ENCODE results near the gene ST3GAL2. TPM values are rescaled to one million over a fixed set of nuclear protein-coding genes. Genes with fewer than 3 reads are reported as not detected.

Gene ST3GAL2
- total and polyA plus RNA-seq, 2 of the 4 experiments (the other 2 are of a cell fraction): 17.4 to 17.7 TPM

GRCh38 chr16:70398177-70398743 lies 40.6 kb downstream of the ST3GAL2 start:
- Histone ChIP-seq H2BK5ac (ENCODE audit: low read depth, low read length, poor library complexity, severe bottlenecking) (no peak overlapping the region), H3K18ac (ENCODE audit: low read depth, low read length) (no peak overlapping the region), H4K8ac (ENCODE audit: low read depth in 2 of 2, low read length in 2 of 2) (no peak overlapping the region), H2BK120ac (ENCODE audit: low read depth, low read length) (no peak overlapping the region), H2AFZ (replicated peaks; ENCODE audit: low read length, poor library complexity) (no peak overlapping the region), H3K4me1 (ENCODE audit: control insufficient read depth, insufficient read depth, low read length) (peaks cover 2% of the 10 kb centered on the region; the same call in 1 of the 2 replicates), H3K14ac (replicated peaks; ENCODE audit: low read depth, low read length) (no peak overlapping the region), H3K4me2 (ENCODE audit: low read depth, low read length) (no peak overlapping the region), H2BK15ac (ENCODE audit: low read depth, low read length) (no peak overlapping the region), H3K56ac (ENCODE audit: extremely low read depth, insufficient read depth, low read length) (no peak overlapping the region), H3K27ac (ENCODE audit: insufficient read depth, low read length) (no peak overlapping the region), H3K4me3 (ENCODE audit: insufficient read depth, low read depth, low read length) (no peak overlapping the region), H2BK20ac (ENCODE audit: low read depth, low read length) (no peak overlapping the region), H3K79me1 (ENCODE audit: low read depth in 1 of 2, low read length in 2 of 2) (peaks cover 4 to 67% of the 10 kb centered on the region in 2 experiments; a peak in 3 of 4 replicates), H3K4ac (ENCODE audit: low read depth, low read length) (no peak overlapping the region), H4K91ac (ENCODE audit: insufficient read depth, low read depth, low read length) (no peak overlapping the region), H3K27me3 (ENCODE audit: control insufficient read depth, insufficient read depth, low read length) (no peaks in the 10 kb centered on the region), H3K9ac (ENCODE audit: low read depth, low read length) (no peak overlapping the region), H3K9me1 (ENCODE audit: insufficient read depth, low read length) (no peaks in the 10 kb centered on the region), H2AK9ac (replicated peaks; ENCODE audit: low read depth, low read length, poor library complexity) (peak overlapping the region; percentile 76), H3K9me3 (ENCODE audit: control insufficient read depth, insufficient read depth, low read length) (no peaks in the 10 kb centered on the region), H2AK5ac (ENCODE audit: low read depth, low read length) (no peak overlapping the region), H4K5ac (ENCODE audit: low read depth, low read length) (no peak overlapping the region), H3K36me3 (ENCODE audit: control insufficient read depth, insufficient read depth, low read length) (peaks cover 23% of the 10 kb centered on the region; the same call in 1 of the 2 replicates), H4K20me1 (ENCODE audit: insufficient read depth, low read length) (peaks cover 6% of the 10 kb centered on the region; the same call in 1 of the 2 replicates), H3K23ac (ENCODE audit: low read depth, low read length) (no peak overlapping the region)
- 88% methylated on average over 21 of the region's 30 CpGs; no CpG with 5 or more reads in 1 of the 2 experiments for WGBS, 2 experiments (ENCODE audit: extremely low coverage in 2 of 2, insufficient read length in 1 of 2)
- ATAC-seq (ENCODE audit: low read depth) (no peak), DNase-seq (no peak)
- dilution Hi-C loops (cut with HindIII; ENCODE audit: low sequenced_read_pairs, unreplicated experiment) (no loop called here), in situ Hi-C loops (cut with MboI; ENCODE audit: low sequenced_read_pairs) (no loop called here), intact Hi-C loops (cut with micrococcal nuclease) (loop anchor here (5.0 kb wide), 1 partner anchor 79 kb away; no protein-coding TSS in a partner anchor)
- TF ChIP-seq CTCF (conservative IDR thresholded peaks at IDR 0.05; ENCODE audit: low read depth, low read length): no peak
- TF ChIP-seq MAZ (IDR thresholded peaks at IDR 0.05; ENCODE audit: borderline replicate concordance, low read depth, low read length): no peak
- no peak for TF ChIP-seq CEBPB (IDR thresholded peaks at IDR 0.05; ENCODE audit: low read depth, low read length)
- TF ChIP-seq BHLHE40 (IDR thresholded peaks at IDR 0.05; ENCODE audit: low read depth, low read length): no peak
- TF ChIP-seq MAFK (IDR thresholded peaks at IDR 0.05; ENCODE audit: low read depth, low read length): no peak
- no peak for TF ChIP-seq SMC3 (IDR thresholded peaks at IDR 0.05; ENCODE audit: low read depth, low read length)
- TF ChIP-seq RFX5 (IDR thresholded peaks at IDR 0.05; ENCODE audit: low read depth, low read length): no peak
- no peak for TF ChIP-seq ELK1 (IDR thresholded peaks at IDR 0.05; ENCODE audit: borderline replicate concordance, low read depth, low read length)
- no peak for TF ChIP-seq CHD1 (IDR thresholded peaks at IDR 0.05; ENCODE audit: low read depth, low read length)
- no peak for TF ChIP-seq USF2 (IDR thresholded peaks at IDR 0.05; ENCODE audit: low read depth, low read length)
- TF ChIP-seq FOS (IDR thresholded peaks at IDR 0.05; ENCODE audit: low read depth, low read length): no peak
- no peak for TF ChIP-seq NFE2L2 (IDR thresholded peaks at IDR 0.05; ENCODE audit: low read depth, low read length)
- TF ChIP-seq RCOR1 (IDR thresholded peaks at IDR 0.05; ENCODE audit: insufficient replicate concordance, low read length): no peak
- TF ChIP-seq POLR2A (IDR thresholded peaks at IDR 0.05; ENCODE audit: low read depth, low read length): no peak
- TF ChIP-seq RAD21 (IDR thresholded peaks at IDR 0.05; ENCODE audit: low read length): no peak
- no peak for TF ChIP-seq MXI1 (IDR thresholded peaks at IDR 0.05; ENCODE audit: borderline replicate concordance, low read depth, low read length)
- ChIA-PET CTCF (no interaction called here), POLR2A (ENCODE audit: unreplicated experiment) (no interaction called here)
- BruUV-seq (replicated peaks): no TSS peak

Data from IMR-90 (cell line).